Neural crest cell (in vitro differentiated cells): Measurements from ENCODE around the gene HSD17B7. TPM values are rescaled to one million over a fixed set of nuclear protein-coding genes. Genes with fewer than 3 reads are reported as not detected.

ENCODE experiments used
- DNase-seq: peaks from one replicate; pipeline ENCODE4 v3.0.0; 2021; ENCODE audit warnings: low read depth, mixed read lengths, low spot score
- H3K27ac Mint-ChIP-seq: one replicate; pipeline ENCODE4 v1.8.0; 2021; ENCODE audit warnings: mild to moderate bottlenecking, mixed read lengths; ENCODE audit not compliant: unreplicated experiment
- H3K27me3 Mint-ChIP-seq: 2 replicates; pipeline ENCODE4 v1.8.0; 2021; ENCODE audit warnings: low read depth, mild to moderate bottlenecking, mixed read lengths
- H3K36me3 Mint-ChIP-seq: 2 replicates; pipeline ENCODE4 v1.8.0; 2021; ENCODE audit warnings: low read depth, mild to moderate bottlenecking, mixed read lengths
- H3K4me1 Mint-ChIP-seq: 2 replicates; pipeline ENCODE4 v1.8.0; 2021; ENCODE audit warnings: mixed read lengths
- H3K4me3 Mint-ChIP-seq: one replicate; pipeline ENCODE4 v1.8.0; 2021; ENCODE audit warnings: mild to moderate bottlenecking, mixed read lengths
- H3K9me3 Mint-ChIP-seq: 2 replicates; pipeline ENCODE4 v1.8.0; 2021; ENCODE audit warnings: mixed read lengths
- CTCF ChIP-seq: fragments of 200-600 bp; sonication (generic); conservative IDR thresholded peaks from 2 replicates; pipeline ENCODE4 v1.5.0; 2021; ENCODE audit warnings: antibody characterized with exemption, mild to moderate bottlenecking
- total RNA-seq: library from RNA; stranded (reverse); gene quantifications from 2 replicates; pipeline ENCODE4 v1.2.1, GENCODE V29; 2021

Gene HSD17B7
- total RNA-seq, 1 donor from 2014 or later: 60.1 TPM

DNA sequence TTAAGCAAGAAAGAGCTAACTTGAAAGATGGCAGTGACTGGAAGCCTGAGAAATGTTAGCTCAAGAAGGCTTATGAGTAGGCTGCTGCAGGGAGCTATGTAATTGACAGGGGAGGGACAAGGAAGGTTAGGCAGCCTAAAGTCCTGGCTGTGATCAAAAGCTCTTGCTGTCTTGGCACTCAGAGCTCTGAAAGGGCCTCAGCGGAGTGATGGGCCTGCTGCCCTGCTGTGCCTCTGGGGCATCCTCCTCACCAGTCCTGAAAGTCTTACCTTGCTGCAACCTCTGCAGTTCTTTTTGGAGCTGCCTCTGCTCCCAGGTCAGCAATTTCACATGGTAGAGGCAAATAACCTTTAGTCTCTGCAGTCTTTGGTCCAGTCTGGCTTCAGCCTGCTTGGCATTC lies 68.7 kb downstream of the HSD17B7 start:
- no peaks in the 10 kb centered on the region for H3K27me3 Mint-ChIP-seq
- no peaks in the 10 kb centered on the region for H3K9me3 Mint-ChIP-seq
- TF ChIP-seq CTCF: no peak
- H3K27ac Mint-ChIP-seq: no peak overlapping the region
- DNase-seq: no peak
- no peak overlapping the region for H3K4me3 Mint-ChIP-seq
- H3K4me1 Mint-ChIP-seq: peaks cover 4% of the 10 kb centered on the region
- no peaks in the 10 kb centered on the region for H3K36me3 Mint-ChIP-seq

GRCh38 chr1:162861101-162861500 lies 70.6 kb downstream of the HSD17B7 start, which contains the start of gene CCDC190:
CCDC190 (minus strand) TSS chr1:162861175; CDS start chr1:162859646, 1,529 bp downstream.
- Mint-ChIP-seq H3K27me3 (no peaks in the 10 kb centered on the region), H3K27ac (peak within 1 kb of the TSS; percentile 65), H3K4me3 (no peak within 1 kb of the TSS), H3K36me3 (no peaks in the 10 kb centered on the region), H3K4me1 (peaks cover 4% of the 10 kb centered on the region), H3K9me3 (no peaks in the 10 kb centered on the region)
- no peak for TF ChIP-seq CTCF
- DNase-seq: no peak

GRCh38 chr1:162861625-162862024 lies 71.1 kb downstream of the HSD17B7 start:
- no peak for TF ChIP-seq CTCF
- Mint-ChIP-seq H3K4me1 (peaks cover 4% of the 10 kb centered on the region), H3K9me3 (no peaks in the 10 kb centered on the region), H3K27me3 (no peaks in the 10 kb centered on the region), H3K27ac (peak overlapping the region; percentile 65), H3K4me3 (no peak overlapping the region), H3K36me3 (no peaks in the 10 kb centered on the region)
- no peak for DNase-seq

Other genes starting within 250 kb of the HSD17B7 start
- 34.1 and 38.6 TPM in 2 replicates for gene UAP1, start 229.0 kb upstream of the HSD17B7 start, total RNA-seq
- gene DDR2, start 158.2 kb upstream of the HSD17B7 start, total RNA-seq: 2.6 and 3.9 TPM in 2 replicates
- not detected in 2 replicates for gene CCDC190, start 70.5 kb downstream of the HSD17B7 start, total RNA-seq